ENCODE results near the gene PDLIM4. TPM values are rescaled to one million over a fixed set of nuclear protein-coding genes. Genes with fewer than 3 reads are reported as not detected.

The PDLIM4 gene
- polyA plus RNA-seq, 1 donor from 2014 or later: not detected

GRCh38 chr5:132297211-132297940 is 39.9 kb downstream of the PDLIM4 start:
- no peak overlapping the region for H3K9ac ChIP-seq (ENCODE audit: low read length)
- no peak for TF ChIP-seq MXI1 (conservative IDR thresholded peaks at IDR 0.05; ENCODE audit: poor library complexity, severe bottlenecking)
- TF ChIP-seq TAF1 (IDR thresholded peaks at IDR 0.05; ENCODE audit: low read depth): no peak
- no peak for TF ChIP-seq SMC3 (conservative IDR thresholded peaks at IDR 0.05; ENCODE audit: poor library complexity)
- no peak for TF ChIP-seq EP300 (conservative IDR thresholded peaks at IDR 0.05; ENCODE audit: poor library complexity, severe bottlenecking)
- TF ChIP-seq EZH2 (IDR thresholded peaks at IDR 0.05; ENCODE audit: borderline replicate concordance, insufficient read depth, low read length, poor library complexity, severe bottlenecking): no peak
- TF ChIP-seq RAD21 (conservative IDR thresholded peaks at IDR 0.05): no peak
- TF ChIP-seq REST (IDR thresholded peaks at IDR 0.05; ENCODE audit: borderline replicate concordance): no peak
- no peak for TF ChIP-seq CTCF (IDR thresholded peaks at IDR 0.05; ENCODE audit: poor library complexity, severe bottlenecking)
- TF ChIP-seq POLR2AphosphoS5 (IDR thresholded peaks at IDR 0.05): no peak
- no peaks in the 10 kb centered on the region for H3F3A ChIP-seq (ENCODE audit: insufficient read depth, low read length, poor library complexity, severe bottlenecking)
- no peak overlapping the region for H2AFZ ChIP-seq (ENCODE audit: low read depth, low read length)
- H3K27me3 ChIP-seq (ENCODE audit: insufficient read depth, low read depth, low read length): peaks cover 20% of the 10 kb centered on the region
- H3K27ac ChIP-seq (ENCODE audit: low read length): no peak overlapping the region
- no peak overlapping the region for H3K4me3 ChIP-seq (ENCODE audit: low read length)
- H3K9me2 ChIP-seq (ENCODE audit: insufficient read depth, low read length): no peaks in the 10 kb centered on the region
- H3K36me3 ChIP-seq (ENCODE audit: insufficient read depth, low read length): no peaks in the 10 kb centered on the region
- H3K9me3 ChIP-seq (ENCODE audit: low read length): no peaks in the 10 kb centered on the region
- H4K20me1 ChIP-seq (ENCODE audit: insufficient read depth): no peaks in the 10 kb centered on the region
- no peak overlapping the region for H3K4me2 ChIP-seq (ENCODE audit: low read length)
- no peaks in the 10 kb centered on the region for H3K79me2 ChIP-seq (replicated peaks; ENCODE audit: insufficient read depth, low read length)

- H3K27me3 ChIP-seq (ENCODE audit: insufficient read depth, low read depth, low read length): peaks cover 20% of the 10 kb centered on the region
- H3K9me3 ChIP-seq (ENCODE audit: low read length): no peaks in the 10 kb centered on the region
Observed at GRCh38 chr5:132298298-132299212, 41.1 kb downstream of the PDLIM4 start.

More at GRCh38 chr5:132298298-132299212, 41.1 kb downstream of the PDLIM4 start:
- Histone ChIP-seq H3K4me3 (ENCODE audit: low read length) (no peak overlapping the region), H3K27ac (ENCODE audit: low read length) (no peak overlapping the region), H3K9me2 (ENCODE audit: insufficient read depth, low read length) (no peaks in the 10 kb centered on the region), H3K36me3 (ENCODE audit: insufficient read depth, low read length) (no peaks in the 10 kb centered on the region), H3K4me2 (ENCODE audit: low read length) (no peak overlapping the region), H3K79me2 (replicated peaks; ENCODE audit: insufficient read depth, low read length) (no peaks in the 10 kb centered on the region), H4K20me1 (ENCODE audit: insufficient read depth) (no peaks in the 10 kb centered on the region), H2AFZ (ENCODE audit: low read depth, low read length) (no peak overlapping the region), H3F3A (ENCODE audit: insufficient read depth, low read length, poor library complexity, severe bottlenecking) (no peaks in the 10 kb centered on the region), H3K9ac (ENCODE audit: low read length) (no peak overlapping the region)
- TF ChIP-seq RAD21 (conservative IDR thresholded peaks at IDR 0.05) (no peak), CTCF (IDR thresholded peaks at IDR 0.05; ENCODE audit: poor library complexity, severe bottlenecking) (no peak), TAF1 (IDR thresholded peaks at IDR 0.05; ENCODE audit: low read depth) (no peak), REST (IDR thresholded peaks at IDR 0.05; ENCODE audit: borderline replicate concordance) (no peak), POLR2AphosphoS5 (IDR thresholded peaks at IDR 0.05) (no peak), MXI1 (conservative IDR thresholded peaks at IDR 0.05; ENCODE audit: poor library complexity, severe bottlenecking) (no peak), EZH2 (IDR thresholded peaks at IDR 0.05; ENCODE audit: borderline replicate concordance, insufficient read depth, low read length, poor library complexity, severe bottlenecking) (no peak), SMC3 (conservative IDR thresholded peaks at IDR 0.05; ENCODE audit: poor library complexity) (no peak)

All from neural cell (in vitro differentiated cells).